IPS-15b (cell line): ENCODE measurements around the gene DYNC1LI1.

ENCODE experiments used
- H3K27me3 ChIP-seq: one replicate; pipeline ENCODE4 v1.6.1; 2013; ENCODE audit warnings: low read length; ENCODE audit not compliant: control insufficient read depth, insufficient read depth
- H3K36me3 ChIP-seq: one replicate; pipeline ENCODE4 v1.6.1; 2013; ENCODE audit warnings: low read length; ENCODE audit not compliant: control insufficient read depth, insufficient read depth
- H3K4me1 ChIP-seq: one replicate; pipeline ENCODE4 v1.6.1; 2013; ENCODE audit warnings: mild to moderate bottlenecking, low read length; ENCODE audit not compliant: control insufficient read depth, insufficient read depth
- H3K4me3 ChIP-seq: one replicate; pipeline ENCODE4 v1.5.1; 2013; ENCODE audit warnings: low read depth, low read length
- H3K9ac ChIP-seq: one replicate; pipeline ENCODE4 v1.6.1; 2013; ENCODE audit warnings: low read depth, mild to moderate bottlenecking, low read length
- H3K9me3 ChIP-seq: one replicate; pipeline ENCODE4 v1.6.1; 2013; ENCODE audit warnings: mild to moderate bottlenecking, low read length; ENCODE audit not compliant: control insufficient read depth, insufficient read depth

DYNC1LI1 gene

DNA sequence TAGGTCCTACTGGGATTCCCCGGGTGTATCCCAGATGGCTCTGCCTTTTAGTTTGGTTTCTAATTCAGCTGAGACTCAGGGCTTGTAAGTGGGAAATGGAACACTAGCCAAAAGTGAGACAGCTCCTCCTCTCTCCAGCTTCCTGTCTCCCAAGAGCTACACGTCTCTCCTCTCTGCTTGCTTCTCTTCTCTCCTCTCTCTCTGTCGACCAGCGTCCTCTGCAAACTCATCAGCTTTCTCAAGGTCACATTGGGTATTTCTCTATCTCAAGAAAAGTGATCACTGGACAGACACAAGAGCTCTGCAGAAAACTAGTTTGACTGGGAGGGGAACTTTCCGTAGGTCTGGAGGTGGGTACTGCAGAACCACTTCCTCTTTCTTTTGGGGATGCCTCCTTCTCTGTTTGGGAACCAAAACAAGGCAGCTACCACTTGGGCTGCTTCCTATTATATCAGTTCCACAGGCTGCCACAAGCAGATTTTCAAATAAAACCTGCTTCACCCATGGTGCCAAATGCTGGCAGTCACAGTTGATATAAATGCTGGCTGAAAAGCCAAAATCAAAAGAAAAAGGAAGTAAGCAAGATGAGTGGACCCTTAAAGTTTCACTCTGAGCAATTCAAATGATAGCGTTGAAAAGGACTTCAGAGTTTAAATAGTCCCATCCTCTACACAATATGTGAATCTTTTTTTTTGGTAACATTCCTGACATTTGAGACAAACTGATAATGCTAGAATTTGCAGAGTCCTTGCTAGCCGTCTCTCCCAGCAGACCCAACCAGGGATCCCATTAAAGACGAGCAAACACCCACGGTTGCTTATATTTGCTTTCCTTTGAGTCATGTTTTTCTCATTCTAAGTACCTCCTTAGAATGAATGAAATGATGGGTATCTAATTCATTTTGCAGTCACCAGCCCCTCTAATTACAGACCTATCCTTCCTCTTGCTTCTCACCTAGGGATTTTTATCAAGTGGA is 7.2 kb upstream of the DYNC1LI1 start:
- Histone ChIP-seq H3K9me3 (no peaks in the 10 kb centered on the region), H3K9ac (no peak overlapping the region), H3K27me3 (no peaks in the 10 kb centered on the region), H3K36me3 (no peaks in the 10 kb centered on the region), H3K4me1 (no peaks in the 10 kb centered on the region), H3K4me3 (no peak overlapping the region)

DNA sequence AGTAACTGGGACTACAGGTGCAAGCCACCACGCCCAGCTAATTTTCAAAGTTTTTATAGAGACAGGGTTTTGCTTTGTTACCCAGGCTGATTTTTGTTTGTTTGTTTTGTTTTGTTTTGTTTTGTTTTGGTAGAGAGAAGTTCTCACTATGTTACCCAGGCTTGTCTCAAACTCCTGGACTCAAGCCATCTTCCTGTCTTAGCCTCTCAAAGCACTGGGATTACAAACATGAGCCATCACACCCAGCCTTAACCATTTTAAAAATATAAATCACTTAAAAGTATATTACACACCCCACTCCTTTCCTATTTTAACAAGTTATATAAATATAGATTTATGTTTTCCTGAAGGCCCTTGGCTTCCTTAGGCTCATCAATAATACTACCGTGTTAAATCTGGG is 6.5 kb upstream of the DYNC1LI1 start:
- H3K9me3 ChIP-seq = no peaks in the 10 kb centered on the region
- H3K4me3 ChIP-seq = no peak overlapping the region
- H3K9ac ChIP-seq = no peak overlapping the region
- H3K4me1 ChIP-seq = no peaks in the 10 kb centered on the region
- H3K27me3 ChIP-seq = no peaks in the 10 kb centered on the region
- H3K36me3 ChIP-seq = no peaks in the 10 kb centered on the region

DNA sequence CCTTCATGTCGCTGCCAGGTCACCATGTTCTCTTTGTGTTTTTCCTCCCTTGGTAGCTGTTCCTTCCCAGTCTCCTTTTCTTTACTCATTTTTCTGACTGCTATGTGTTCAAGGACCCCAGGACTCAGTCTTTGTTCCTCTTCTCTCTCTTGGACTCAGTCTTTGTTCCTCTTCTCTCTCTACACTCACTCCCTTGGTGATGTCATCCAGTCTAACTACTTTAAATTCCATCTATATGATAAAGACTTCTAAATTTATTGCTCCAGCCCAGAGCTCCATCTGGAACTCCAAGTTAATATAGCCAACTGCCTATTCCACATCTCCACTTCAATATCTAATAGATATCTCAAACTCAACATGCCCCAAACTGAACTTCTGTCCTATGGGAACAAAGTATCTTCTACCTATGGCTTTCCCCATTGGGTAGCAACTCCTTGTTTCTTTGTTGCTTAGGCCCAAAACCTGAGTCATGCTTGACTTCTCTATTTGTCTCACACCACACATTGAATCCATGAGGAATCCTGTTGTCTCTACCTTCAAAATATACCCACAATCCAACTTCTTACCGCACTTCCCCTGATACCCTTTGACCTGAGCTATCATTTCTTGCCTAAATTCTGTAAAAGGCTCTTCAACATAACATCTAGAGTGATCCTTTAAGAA is 4.9 kb upstream of the DYNC1LI1 start:
- no peak overlapping the region for H3K9ac ChIP-seq
- no peaks in the 10 kb centered on the region for H3K27me3 ChIP-seq
- H3K36me3 ChIP-seq = no peaks in the 10 kb centered on the region
- H3K4me3 ChIP-seq = no peak overlapping the region
- no peaks in the 10 kb centered on the region for H3K9me3 ChIP-seq
- H3K4me1 ChIP-seq = peaks cover 4% of the 10 kb centered on the region

DNA sequence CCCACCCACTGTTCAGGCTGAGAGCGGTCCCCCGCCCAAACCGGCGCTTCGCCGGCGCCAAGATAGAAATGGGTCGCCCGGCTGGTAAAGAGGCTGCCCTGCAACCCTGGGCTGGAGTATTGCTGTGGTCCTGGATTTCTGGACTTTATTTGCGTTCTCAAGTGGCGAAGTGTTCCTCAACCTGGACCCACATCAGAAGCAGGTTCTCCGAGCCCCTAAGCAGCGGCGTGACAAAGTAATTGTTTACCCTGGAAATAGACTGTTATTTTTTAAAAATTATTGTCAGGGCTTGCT is 481 bp upstream of the DYNC1LI1 start:
- Histone ChIP-seq H3K9me3 (no peaks in the 10 kb centered on the region), H3K4me3 (peak overlapping the region; percentile 89), H3K4me1 (peaks cover 4% of the 10 kb centered on the region), H3K36me3 (no peaks in the 10 kb centered on the region), H3K27me3 (no peaks in the 10 kb centered on the region), H3K9ac (peak overlapping the region; percentile 65)

DNA sequence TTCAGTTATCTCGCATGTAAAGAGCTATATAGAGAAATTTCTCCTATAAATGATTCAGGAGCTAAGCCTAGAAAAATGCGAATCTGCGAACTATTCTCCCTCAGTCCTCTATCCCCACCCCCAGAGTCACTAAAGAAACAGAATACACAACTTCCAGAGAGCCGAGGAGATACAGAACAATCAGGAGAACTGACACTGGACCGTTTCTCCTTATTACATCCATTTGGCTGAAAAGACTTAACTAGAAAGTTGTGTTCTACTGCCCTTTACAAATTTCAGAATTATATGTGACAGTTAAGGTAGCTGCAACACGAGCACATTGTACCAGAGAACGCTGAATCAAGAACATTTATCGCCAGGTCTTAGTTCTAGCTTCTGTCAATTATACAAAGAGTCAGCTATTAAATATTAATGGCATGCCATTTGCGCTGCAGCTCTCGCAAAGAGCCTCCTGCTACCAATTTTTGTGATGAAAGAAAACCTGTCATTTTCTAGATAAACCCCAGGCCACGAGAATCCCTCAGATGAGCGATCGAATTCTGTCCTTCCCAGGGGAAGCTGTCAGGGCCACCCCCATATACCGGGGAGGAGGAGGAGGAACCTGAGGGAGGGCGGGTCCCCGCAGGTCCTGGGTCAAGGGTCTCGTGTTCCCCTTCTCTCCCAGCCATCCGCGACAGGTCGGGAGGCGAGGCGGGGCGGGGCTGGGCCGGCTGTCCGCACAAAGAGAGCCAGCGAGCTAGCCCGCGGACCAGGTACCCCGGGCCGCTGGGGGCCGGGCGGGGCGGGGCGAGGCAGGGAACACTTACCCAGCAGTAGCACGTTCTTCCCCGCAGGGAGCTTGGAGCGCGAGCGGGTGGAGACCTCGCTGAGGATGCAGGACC is 878 bp downstream of the DYNC1LI1 start:
- no peaks in the 10 kb centered on the region for H3K27me3 ChIP-seq
- H3K4me3 ChIP-seq = peak overlapping the region; percentile 89
- no peaks in the 10 kb centered on the region for H3K9me3 ChIP-seq
- peak overlapping the region; percentile 97 for H3K9ac ChIP-seq
- peaks cover 4% of the 10 kb centered on the region for H3K4me1 ChIP-seq
- no peaks in the 10 kb centered on the region for H3K36me3 ChIP-seq

DNA sequence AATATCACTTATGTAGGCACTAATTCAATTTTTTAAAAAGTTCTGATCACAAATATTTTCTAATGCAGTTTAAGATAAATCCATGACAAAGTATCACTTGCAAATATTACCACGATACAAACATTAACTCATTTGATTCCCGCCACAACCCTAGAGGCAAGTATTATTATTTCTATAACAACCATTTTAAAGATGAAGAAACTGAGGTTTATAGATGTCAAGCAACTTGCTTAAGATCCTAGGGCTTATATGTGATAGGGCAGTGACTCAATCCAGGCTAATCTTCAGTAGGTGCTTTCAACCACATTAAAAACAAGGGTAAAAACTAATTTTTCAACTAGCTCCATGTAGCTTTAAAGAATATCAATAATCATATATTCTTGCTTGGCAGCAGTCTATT is 1.7 kb downstream of the DYNC1LI1 start:
- Histone ChIP-seq H3K4me1 (peaks cover 4% of the 10 kb centered on the region), H3K9me3 (no peaks in the 10 kb centered on the region), H3K4me3 (peak overlapping the region; percentile 89), H3K36me3 (no peaks in the 10 kb centered on the region), H3K27me3 (no peaks in the 10 kb centered on the region), H3K9ac (no peak overlapping the region)

DNA sequence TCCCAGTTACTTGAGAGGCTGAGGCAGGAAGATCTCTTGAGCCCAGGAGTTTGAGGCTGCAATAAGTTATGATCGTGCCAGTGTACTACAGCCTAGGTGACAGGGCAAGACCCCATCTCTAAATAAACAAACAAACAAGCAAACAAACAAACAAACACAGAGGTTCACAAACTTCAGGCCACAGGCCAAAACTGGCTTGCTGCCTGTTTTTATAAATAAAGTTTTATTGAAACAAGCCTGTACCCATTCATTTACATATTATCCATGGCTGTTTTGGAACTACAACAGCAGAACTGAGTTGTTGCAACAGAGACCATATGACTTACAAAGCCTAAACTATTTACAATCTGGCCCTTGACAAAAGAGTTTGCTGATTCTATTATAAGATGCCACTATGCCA is 6.5 kb downstream of the DYNC1LI1 start:
- H3K36me3 ChIP-seq = no peaks in the 10 kb centered on the region
- H3K27me3 ChIP-seq = no peaks in the 10 kb centered on the region
- H3K9me3 ChIP-seq = no peaks in the 10 kb centered on the region
- no peak overlapping the region for H3K4me3 ChIP-seq
- no peaks in the 10 kb centered on the region for H3K4me1 ChIP-seq
- H3K9ac ChIP-seq = no peak overlapping the region

DNA sequence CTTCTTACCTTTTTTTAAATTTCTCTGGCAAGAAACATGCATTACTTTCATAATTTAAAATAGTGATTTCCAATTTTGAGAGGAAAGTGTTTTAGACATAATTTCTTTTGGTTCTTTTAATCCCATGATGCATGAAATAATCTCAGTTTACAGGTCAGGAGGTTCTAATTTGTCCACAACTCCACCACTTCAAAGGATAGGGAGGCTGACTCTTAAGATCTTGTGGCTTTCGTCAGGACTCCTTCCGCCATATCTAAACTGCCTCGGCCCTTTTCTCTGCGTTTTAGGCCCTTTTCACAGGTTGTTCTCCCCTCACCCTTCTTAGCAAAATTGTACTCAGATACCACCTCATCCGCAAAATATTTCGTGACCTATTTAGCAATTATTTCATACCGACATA is 8.0 kb downstream of the DYNC1LI1 start:
- Histone ChIP-seq H3K9ac (no peak overlapping the region), H3K4me1 (no peaks in the 10 kb centered on the region), H3K27me3 (no peaks in the 10 kb centered on the region), H3K36me3 (no peaks in the 10 kb centered on the region), H3K4me3 (no peak overlapping the region), H3K9me3 (no peaks in the 10 kb centered on the region)

DNA sequence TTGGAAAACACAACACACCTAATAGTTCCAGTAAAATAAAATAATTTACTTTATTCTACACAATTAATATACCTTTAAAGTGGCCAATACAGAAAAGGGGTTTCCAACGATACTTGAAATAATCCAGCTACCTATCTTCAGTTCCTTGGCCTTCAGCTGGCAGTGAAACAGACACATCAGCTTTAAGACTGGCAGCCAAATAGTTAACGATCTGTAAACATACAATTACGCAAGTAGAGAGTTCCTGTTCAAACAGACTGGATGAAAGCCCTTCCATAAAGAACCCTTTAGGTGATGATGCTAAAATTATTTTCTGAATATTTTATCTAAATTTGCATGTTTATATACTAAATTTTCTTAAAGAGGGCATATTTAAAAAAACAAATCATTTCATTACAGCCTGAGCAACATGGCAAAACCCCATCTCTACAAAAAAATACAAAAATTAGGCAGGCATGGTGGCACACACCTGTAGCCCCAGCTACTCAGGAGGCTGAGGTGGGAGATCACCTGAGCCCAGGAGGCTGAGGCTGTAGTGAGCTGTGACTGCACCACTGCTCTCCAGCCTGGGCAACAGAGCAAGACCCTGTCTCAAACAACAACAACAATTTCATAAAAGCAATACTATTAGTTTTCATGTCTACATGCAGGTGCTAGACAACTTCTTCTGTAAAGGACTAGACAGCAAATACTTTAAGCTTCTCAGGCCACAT is 12.9 kb downstream of the DYNC1LI1 start:
- Histone ChIP-seq H3K27me3 (no peaks in the 10 kb centered on the region), H3K4me3 (no peak overlapping the region), H3K36me3 (no peaks in the 10 kb centered on the region), H3K9ac (no peak overlapping the region), H3K4me1 (no peaks in the 10 kb centered on the region), H3K9me3 (no peaks in the 10 kb centered on the region)

DNA sequence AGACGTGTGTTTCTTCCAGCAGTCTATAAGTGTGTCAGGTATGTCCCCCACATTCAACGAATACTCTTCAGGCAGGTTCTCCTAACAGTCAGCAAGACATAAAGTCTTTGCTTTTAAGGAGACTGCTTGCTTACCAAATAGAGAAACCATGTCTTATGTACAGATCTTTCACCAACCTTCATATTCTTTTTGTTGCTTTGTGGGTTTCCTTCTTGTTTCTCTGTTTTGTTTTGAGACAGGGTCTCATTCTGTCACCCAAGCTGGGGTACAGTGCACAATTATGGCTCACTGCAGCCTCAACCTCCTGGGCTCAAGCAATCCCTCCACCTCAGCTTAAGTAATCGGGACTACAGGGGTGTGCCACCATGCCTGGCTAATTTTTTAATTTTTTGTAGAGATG is 14.3 kb downstream of the DYNC1LI1 start:
- no peak overlapping the region for H3K4me3 ChIP-seq
- no peaks in the 10 kb centered on the region for H3K36me3 ChIP-seq
- no peaks in the 10 kb centered on the region for H3K9me3 ChIP-seq
- no peaks in the 10 kb centered on the region for H3K4me1 ChIP-seq
- no peaks in the 10 kb centered on the region for H3K27me3 ChIP-seq
- no peak overlapping the region for H3K9ac ChIP-seq

DNA sequence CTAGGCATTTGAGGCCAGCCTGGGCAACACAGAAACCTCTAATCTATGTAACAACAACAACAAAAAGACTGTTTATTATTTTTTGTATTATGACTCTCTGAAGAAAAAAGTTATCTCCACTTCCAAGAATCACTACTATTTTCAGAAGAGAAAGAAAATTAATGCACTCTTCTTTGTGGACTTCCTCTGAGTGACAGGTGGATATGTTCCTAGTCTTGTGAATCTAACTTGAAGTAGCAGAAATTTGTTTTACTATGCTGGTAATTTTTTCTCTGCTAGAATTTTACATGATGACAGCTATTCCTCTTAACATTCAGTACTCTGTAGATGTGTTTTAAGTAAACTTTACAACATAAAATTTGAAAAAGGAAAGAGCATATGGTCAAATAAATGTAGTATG is 16.7 kb downstream of the DYNC1LI1 start:
- Histone ChIP-seq H3K4me3 (no peak overlapping the region), H3K36me3 (no peaks in the 10 kb centered on the region), H3K27me3 (no peaks in the 10 kb centered on the region), H3K9ac (no peak overlapping the region), H3K9me3 (no peaks in the 10 kb centered on the region), H3K4me1 (no peaks in the 10 kb centered on the region)
